ENCODE measurements around the gene PKD1. TPM values are rescaled to one million over a fixed set of nuclear protein-coding genes. Genes with fewer than 3 reads are reported as not detected.

Gene PKD1
- total RNA-seq, 6 donors from 2014 or later: 75.4 to 567 (median 106) TPM

DNA sequence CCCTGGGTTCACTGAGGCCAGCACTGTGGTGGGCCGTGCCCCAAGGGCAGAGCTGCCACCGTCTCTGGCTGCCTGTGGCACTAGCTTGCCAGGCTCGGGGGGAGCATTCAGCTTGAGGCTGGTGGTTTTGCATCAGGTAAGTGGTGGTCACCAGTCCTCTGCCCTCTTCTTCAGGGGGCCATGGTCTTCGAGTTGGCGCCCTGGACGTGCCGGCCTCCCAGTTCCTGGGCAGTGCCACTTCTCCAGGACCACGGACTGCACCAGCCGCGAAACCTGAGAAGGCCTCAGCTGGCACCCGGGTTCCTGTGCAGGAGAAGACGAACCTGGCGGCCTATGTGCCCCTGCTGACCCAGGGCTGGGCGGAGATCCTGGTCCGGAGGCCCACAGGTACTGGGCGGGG, 55.7 kb downstream of the PKD1 start:
- no peak for ATAC-seq (ENCODE audit: low FRiP score in 2 of 2)
- TF ChIP-seq POLR2A (IDR thresholded peaks at IDR 0.05): no peak
- TF ChIP-seq POLR2AphosphoS5 (IDR thresholded peaks at IDR 0.05): no peak
- no peak for TF ChIP-seq EP300 (IDR thresholded peaks at IDR 0.05)
- TF ChIP-seq, protein P1, sequence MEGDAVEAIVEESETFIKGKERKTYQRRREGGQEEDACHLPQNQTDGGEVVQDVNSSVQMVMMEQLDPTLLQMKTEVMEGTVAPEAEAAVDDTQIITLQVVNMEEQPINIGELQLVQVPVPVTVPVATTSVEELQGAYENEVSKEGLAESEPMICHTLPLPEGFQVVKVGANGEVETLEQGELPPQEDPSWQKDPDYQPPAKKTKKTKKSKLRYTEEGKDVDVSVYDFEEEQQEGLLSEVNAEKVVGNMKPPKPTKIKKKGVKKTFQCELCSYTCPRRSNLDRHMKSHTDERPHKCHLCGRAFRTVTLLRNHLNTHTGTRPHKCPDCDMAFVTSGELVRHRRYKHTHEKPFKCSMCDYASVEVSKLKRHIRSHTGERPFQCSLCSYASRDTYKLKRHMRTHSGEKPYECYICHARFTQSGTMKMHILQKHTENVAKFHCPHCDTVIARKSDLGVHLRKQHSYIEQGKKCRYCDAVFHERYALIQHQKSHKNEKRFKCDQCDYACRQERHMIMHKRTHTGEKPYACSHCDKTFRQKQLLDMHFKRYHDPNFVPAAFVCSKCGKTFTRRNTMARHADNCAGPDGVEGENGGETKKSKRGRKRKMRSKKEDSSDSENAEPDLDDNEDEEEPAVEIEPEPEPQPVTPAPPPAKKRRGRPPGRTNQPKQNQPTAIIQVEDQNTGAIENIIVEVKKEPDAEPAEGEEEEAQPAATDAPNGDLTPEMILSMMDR (IDR thresholded peaks at IDR 0.05): no peak

DNA sequence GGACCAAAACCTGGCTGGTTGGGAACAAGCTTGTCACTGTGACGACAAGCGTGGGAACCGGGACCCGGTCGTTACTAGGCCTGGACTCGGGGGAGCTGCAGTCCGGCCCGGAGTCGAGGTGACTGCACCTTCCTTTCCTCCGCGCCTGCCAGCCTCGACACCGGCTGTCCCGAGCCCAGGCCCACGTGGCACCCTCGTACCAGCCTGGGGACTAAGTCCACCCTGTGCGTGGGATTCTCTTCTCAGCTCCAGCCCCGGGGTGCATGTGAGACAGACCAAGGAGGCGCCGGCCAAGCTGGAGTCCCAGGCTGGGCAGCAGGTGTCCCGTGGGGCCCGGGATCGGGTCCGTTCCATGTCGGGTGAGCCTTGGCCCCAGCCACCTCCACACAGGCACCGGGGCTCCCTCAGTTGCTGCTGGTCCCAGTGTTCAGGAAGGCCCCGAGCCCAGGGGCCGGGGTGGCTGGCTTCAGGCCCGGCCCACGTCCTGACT, 56.3 kb downstream of the PKD1 start:
- TF ChIP-seq, protein P1 (IDR thresholded peaks at IDR 0.05): no peak
- no peak for TF ChIP-seq EP300 (IDR thresholded peaks at IDR 0.05)
- TF ChIP-seq POLR2A (IDR thresholded peaks at IDR 0.05): no peak
- TF ChIP-seq POLR2AphosphoS5 (IDR thresholded peaks at IDR 0.05): no peak
- 97% methylated on average over 11 to 30 of the region's 30 CpGs for WGBS, 2 donors
- peak in 1 of 2 donors; percentile 78 for DNase-seq
- no peak for ATAC-seq (ENCODE audit: low FRiP score in 2 of 2)
- no peak overlapping the region for H3K27ac ChIP-seq
- H3K27me3 ChIP-seq: no peaks in the 10 kb centered on the region
- H3K36me3 ChIP-seq: peaks cover 2 to 97% (median 81%) of the 10 kb centered on the region in 4 donors
- H3K9me3 ChIP-seq: no peaks in the 10 kb centered on the region
- peaks cover 19 to 31% (median 24%) of the 10 kb centered on the region in 4 donors for H3K4me1 ChIP-seq
- no peak overlapping the region for H3K4me3 ChIP-seq

More for the DNA sequence above, 55.7 kb downstream of the PKD1 start:
- peak in 1 of 2 donors; percentile 76 for DNase-seq
- Histone ChIP-seq H3K4me3 (no peak overlapping the region), H3K4me1 (peaks cover 19 to 31% (median 24%) of the 10 kb centered on the region in 4 donors), H3K36me3 (peaks cover 0 to 97% (median 81%) of the 10 kb centered on the region in 4 donors), H3K9me3 (no peaks in the 10 kb centered on the region), H3K27me3 (no peaks in the 10 kb centered on the region), H3K27ac (no peak overlapping the region)
- WGBS, 2 donors: 84 to 95% methylated on average over 3 to 11 of the region's 16 CpGs

DNA sequence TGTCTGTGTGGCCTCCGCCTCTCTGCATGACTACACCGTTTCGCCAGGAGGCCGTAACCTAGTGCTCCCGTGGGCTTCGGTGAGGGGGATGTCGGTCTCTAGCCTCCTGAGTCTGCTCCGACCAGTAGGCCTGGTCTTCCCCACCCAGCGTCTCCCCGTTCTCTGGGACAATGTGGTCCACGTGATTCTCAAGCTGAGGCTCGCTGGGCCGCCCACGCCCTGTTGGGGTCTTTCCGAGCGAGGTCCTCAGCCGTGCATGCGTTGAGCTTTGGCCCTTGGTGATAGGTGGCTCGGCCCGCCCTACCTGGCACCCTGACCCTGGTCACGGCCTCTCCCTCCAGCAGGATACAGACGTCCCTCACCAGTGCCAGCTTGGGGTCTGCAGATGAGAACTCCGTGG, 57.0 kb downstream of the PKD1 start:
- no peak overlapping the region for H3K4me3 ChIP-seq
- peaks cover 3 to 97% (median 83%) of the 10 kb centered on the region in 4 donors for H3K36me3 ChIP-seq
- H3K9me3 ChIP-seq: no peaks in the 10 kb centered on the region
- H3K27ac ChIP-seq: no peak overlapping the region
- peak in 1 of 2 donors; percentile 72 for DNase-seq
- 87 to 96% methylated on average over 10 to 23 of the region's 23 CpGs for WGBS, 2 donors
- H3K4me1 ChIP-seq: peaks cover 18 to 27% (median 23%) of the 10 kb centered on the region in 4 donors
- ATAC-seq (ENCODE audit: low FRiP score in 2 of 2): no peak
- no peaks in the 10 kb centered on the region for H3K27me3 ChIP-seq
- no peak for TF ChIP-seq POLR2AphosphoS5 (IDR thresholded peaks at IDR 0.05)
- no peak for TF ChIP-seq POLR2A (IDR thresholded peaks at IDR 0.05)
- no peak for TF ChIP-seq EP300 (IDR thresholded peaks at IDR 0.05)
- TF ChIP-seq, protein P1 (IDR thresholded peaks at IDR 0.05): no peak

DNA sequence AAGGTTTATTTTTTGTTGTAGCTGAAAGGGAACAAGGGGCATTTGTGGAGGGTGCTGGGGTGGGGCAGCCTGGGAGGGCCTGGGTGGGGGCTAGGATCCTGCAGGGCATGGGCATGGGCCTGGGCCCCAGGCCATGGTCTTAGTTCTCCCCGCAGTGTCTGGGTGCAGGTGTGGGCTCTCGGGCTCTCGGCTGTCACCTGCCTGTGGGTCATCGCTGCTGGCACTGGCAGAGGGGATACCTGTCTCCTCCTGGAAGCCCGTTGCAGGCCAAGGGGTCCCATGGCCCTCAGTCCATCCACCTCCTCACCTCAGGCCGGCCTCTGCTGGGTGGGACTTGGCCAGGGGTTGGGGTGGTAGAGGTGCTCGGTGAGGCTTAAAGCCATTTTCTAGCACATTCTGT, 57.6 kb downstream of the PKD1 start:
- peaks cover 3 to 99% (median 85%) of the 10 kb centered on the region in 4 donors for H3K36me3 ChIP-seq
- no peak overlapping the region for H3K27ac ChIP-seq
- ATAC-seq (ENCODE audit: low FRiP score in 2 of 2): no peak
- H3K27me3 ChIP-seq: no peaks in the 10 kb centered on the region
- peaks cover 12 to 22% (median 18%) of the 10 kb centered on the region in 4 donors for H3K4me1 ChIP-seq
- DNase-seq: peak in 1 of 2 donors; percentile 47
- TF ChIP-seq EP300 (IDR thresholded peaks at IDR 0.05) (no peak), POLR2AphosphoS5 (IDR thresholded peaks at IDR 0.05) (no peak), POLR2A (IDR thresholded peaks at IDR 0.05) (no peak)
- TF ChIP-seq, protein P1 (IDR thresholded peaks at IDR 0.05): no peak
- H3K4me3 ChIP-seq: no peak overlapping the region
- 90 to 97% methylated on average over 2 to 6 of the region's 7 CpGs for WGBS, 2 donors
- no peaks in the 10 kb centered on the region for H3K9me3 ChIP-seq

DNA sequence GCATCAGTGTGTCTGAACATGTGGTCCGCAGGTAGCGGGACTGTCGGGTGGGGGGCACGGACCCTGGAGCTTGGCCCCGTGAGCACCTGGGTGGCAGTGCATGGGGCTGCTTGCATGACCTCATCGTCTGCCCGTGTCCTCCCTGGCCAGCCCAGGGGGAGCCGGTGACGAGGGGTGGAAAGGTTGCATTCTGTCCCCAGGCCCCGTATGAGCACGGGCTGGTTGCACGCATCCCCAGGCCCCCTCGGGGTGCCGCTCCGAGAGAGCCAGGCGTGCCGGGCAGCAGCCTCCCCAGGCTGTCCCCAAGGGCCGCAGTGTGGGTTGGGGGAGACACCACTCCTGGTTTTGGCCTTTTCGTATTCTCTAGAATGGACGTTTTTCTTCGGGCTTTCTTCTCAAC, 58.0 kb downstream of the PKD1 start:
- Histone ChIP-seq H3K4me1 (peaks cover 8 to 18% (median 14%) of the 10 kb centered on the region in 4 donors), H3K27me3 (no peaks in the 10 kb centered on the region), H3K4me3 (no peak overlapping the region), H3K36me3 (peaks cover 6 to 99% (median 87%) of the 10 kb centered on the region in 4 donors), H3K9me3 (no peaks in the 10 kb centered on the region), H3K27ac (no peak overlapping the region)
- DNase-seq (peak in 1 of 2 donors; percentile 71), ATAC-seq (ENCODE audit: low FRiP score in 2 of 2) (no peak)
- TF ChIP-seq POLR2AphosphoS5 (IDR thresholded peaks at IDR 0.05) (no peak), POLR2A (IDR thresholded peaks at IDR 0.05) (no peak), EP300 (IDR thresholded peaks at IDR 0.05) (no peak)
- TF ChIP-seq, protein P1 (IDR thresholded peaks at IDR 0.05): no peak
- 94 to 95% methylated on average over 8 to 21 of the region's 21 CpGs for WGBS, 2 donors
